HG03097 (cell line): Measurements from ENCODE around the gene HOXB7.

Experiments
- ATAC-seq: cut with Tn5 transposase; IDR thresholded peaks from one replicate; pipeline ENCODE4 v1.9.1; 2021; ENCODE audit not compliant: unreplicated experiment, low FRiP score

HOXB7 gene

GRCh38 chr17:48596735-48597527 is 13.9 kb downstream of the HOXB7 start:
- no peak for ATAC-seq

DNA sequence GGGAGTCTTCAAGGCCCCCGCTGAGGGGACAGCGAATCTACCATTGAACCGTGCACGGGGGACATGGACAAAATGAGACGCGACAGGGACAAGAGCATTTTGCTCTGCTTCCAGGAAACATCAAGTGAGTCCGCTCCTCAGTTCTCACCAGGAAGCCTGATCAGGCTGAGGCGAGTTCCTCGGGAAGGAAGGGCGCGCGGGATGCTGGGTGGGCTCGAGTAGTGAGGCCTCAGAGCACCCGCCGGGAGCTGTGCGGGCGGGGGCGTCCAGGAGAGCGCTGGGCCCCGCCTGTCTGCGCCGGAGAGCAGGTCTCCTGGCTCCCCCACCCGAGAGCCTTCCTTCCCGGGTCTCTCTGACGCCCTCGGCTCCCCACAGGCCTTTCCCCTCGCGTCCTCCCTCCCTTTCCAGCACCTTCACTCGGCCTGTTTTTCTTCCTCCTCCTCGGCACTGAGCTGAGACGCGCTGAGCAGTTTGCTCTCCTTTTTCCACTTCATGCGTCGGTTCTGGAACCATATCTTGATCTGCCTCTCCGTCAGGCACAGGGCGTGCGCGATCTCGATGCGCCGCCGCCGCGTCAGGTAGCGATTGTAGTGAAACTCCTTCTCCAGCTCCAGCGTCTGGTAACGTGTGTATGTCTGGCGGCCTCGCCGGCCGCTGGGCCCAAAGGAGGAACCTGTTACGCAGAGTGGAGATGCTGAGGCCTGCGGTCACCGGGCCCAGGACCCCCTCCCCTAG is 14.7 kb downstream of the HOXB7 start:
- ATAC-seq = no peak

GRCh38 chr17:48595278-48595999 is 15.4 kb downstream of the HOXB7 start:
- ATAC-seq = no peak

GRCh38 chr17:48594538-48595277 is 16.1 kb downstream of the HOXB7 start:
- ATAC-seq = no peak

- ATAC-seq = no peak
These were observed 16.8 kb downstream of the HOXB7 start for GRCh38 chr17:48593840-48594537.

GRCh38 chr17:48593126-48593829 is 17.5 kb downstream of the HOXB7 start, which contains the start of gene HOXB5:
Gene HOXB5, minus strand, starts transcription at chr17:48593779. Its CDS starts 97 bp downstream, at chr17:48593682.
- no peak for ATAC-seq

DNA sequence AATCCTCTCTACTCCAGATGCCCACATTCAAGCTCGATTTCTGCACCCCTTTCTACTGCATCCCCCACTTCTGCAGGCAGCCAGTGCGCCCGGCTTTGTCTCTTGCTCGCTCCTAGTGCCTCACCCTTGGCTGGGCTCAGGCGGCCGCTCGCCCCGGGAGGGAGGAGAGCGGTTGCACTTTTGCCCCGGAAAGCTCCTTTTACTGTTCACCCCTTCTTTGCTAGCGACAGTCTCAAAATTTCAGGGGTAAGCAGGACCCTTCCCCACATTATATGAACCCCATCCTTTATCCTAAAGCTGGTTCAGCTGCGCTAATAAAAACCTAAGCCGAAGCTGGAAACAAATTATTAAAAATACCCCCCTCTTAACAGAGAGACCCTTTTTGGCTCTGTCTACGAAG is 18.2 kb downstream of the HOXB7 start:
- no peak for ATAC-seq

DNA sequence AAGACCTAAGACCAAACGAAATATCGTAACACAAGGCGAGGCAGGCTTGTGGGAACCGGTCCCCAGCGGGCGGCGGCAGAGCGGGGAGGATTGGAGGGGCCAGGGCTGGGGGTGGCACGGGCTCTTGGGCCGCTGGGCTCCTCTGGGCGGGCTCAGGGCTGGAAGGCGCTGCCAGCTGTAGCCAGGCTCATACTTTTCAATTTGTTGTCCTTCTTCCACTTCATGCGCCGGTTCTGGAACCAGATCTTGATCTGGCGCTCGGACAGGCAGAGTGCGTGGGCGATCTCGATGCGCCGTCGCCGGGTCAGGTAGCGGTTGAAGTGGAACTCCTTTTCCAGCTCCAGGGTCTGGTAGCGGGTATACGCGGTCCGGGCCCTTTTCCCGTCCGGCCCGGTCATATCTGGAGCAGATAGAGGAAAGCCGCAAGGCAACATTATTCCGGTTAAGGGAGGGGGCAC is 18.7 kb downstream of the HOXB7 start:
- ATAC-seq = no peak

DNA sequence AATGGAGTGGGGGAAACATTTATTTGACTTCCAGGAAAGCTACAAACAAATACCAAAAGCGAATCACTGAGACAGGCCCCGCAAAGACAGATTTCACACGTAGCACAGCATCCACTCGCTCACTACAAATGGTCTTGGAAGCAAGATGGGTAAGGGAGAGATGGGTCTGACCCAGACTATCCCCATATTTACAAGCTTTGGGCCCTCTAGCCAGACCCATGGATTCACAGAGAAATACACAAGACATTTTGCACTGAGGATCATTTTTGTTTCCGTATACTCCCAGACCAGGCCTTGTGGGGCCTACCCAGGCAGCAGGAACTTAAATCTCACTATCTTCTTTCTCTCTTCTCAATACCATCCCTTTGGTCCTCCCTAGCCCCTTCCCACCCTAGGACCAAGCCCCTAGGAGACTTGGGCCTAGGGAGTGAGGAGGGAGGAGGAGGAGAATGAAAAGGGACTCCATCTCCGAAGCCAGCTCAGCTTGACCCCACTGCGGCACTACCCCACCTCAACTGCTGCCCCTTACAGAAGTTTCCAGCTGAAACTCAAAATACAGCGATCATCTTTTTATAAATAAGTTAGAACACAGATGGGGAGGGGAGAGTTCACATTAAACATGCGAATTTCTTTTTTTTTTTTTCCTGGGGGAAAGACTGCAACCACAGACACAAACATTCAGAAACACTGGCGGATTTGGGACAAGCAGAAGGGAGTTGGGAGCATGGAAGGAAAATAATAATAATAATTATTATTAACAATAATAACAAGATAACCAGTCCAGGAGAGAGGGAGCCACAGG is 19.4 kb downstream of the HOXB7 start:
- no peak for ATAC-seq

DNA sequence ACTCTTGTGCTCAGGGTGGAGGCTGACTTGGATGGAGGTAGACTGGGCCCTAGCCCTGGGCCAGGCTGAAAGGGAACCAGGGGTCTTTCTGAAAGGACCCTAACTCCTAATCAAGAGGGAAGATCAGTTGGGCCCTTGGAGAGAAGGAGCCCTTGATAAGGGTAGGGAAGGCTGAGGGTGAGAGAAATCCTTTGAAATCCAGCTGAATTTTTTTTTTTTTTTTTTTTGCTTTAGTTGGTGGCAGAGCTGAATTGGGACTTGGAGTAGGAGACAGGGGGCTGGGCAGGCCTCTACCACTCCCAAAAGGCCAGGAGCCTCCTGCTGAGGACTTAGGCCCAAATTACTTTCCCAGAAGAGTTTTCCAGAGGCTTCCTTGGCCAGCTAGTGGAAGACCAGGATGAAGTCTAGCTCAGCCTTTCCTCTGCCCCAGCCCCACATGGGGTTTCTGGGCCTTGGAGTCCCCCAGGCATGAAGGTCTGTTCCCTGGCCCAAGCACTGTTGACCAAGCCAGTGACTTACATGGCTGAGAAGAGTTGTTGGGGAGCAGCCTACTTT is 20.1 kb downstream of the HOXB7 start:
- ATAC-seq = no peak

DNA sequence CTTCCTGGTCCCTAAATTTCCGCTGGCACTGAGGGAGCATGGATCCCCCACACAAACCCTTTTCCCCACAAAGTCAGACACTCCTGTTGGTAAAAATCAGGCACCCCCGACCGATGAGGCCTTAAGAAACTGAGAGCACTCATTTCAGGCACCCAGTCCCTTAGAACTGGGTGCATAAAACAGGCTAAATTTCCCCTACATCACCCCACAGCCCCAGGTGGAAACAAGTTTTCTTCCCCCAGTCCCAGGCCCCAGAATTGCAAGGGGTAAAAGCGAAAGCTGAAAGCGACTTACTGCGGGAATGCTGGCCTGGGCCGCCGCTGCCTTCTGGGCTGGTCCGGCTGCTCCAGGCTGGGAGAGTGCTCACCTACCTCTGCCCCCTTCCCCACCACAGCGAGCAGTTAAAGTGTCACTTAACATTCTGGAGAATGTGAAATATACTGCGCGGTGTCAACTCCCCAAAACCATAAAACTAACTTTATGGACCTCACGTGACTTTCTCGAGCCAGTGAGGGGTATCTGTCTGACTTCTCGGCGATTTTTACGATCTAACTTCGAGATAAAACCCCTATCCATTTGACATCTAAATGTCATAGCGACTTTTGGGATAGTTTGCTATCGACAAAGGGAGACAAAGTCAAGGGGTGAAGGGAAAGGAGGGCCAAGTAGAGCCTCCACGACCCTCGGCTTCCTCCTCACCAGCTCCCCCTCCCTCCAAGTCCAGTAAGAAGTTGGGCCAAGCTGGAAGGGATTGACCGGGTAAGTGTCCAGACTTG is 20.8 kb downstream of the HOXB7 start, which contains the start of gene HOXB3:
Gene HOXB3, minus strand, starts transcription at position 411 of the 776 bp plus-strand sequence. CDS start 37,767 bp downstream, outside the sequence.
- no peak for ATAC-seq

GRCh38 chr17:48589060-48589830 is 21.6 kb downstream of the HOXB7 start:
- ATAC-seq = no peak

GRCh38 chr17:48588528-48588927 is 22.3 kb downstream of the HOXB7 start:
- no peak for ATAC-seq

DNA sequence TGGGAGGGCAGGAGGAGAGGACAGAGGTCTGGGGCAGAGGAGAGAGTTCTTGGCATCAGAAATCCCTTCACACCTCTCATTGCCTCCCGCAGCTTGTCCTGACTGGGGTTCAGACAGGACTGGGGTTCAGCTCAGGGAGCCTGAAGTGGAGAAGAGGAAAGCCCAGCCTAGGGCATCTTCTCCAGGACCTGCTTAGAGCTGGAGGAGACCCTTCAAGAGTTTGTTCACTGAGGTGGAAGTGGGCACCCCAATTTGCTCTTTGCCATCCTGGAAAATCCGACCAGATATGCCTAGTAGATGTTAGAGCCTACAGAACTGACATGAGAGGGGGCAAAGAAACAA is 22.8 kb downstream of the HOXB7 start:
- ATAC-seq = no peak

- no peak for ATAC-seq
These were observed 23.3 kb downstream of the HOXB7 start for GRCh38 chr17:48587276-48588073.
